Osteocyte (in vitro differentiated cells): ENCODE measurements around the gene GPN1. TPM values are rescaled to one million over a fixed set of nuclear protein-coding genes. Genes with fewer than 3 reads are reported as not detected.

Source experiments
- DNase-seq: peaks from one replicate; pipeline ENCODE4 v3.0.0; 2021; ENCODE audit warnings: mixed read lengths; ENCODE audit not compliant: unreplicated experiment; ENCODE audit errors: extremely low spot score
- H3K27ac Mint-ChIP-seq: one replicate; pipeline ENCODE4 v1.8.0; 2021; ENCODE audit warnings: mild to moderate bottlenecking, mixed read lengths; ENCODE audit not compliant: unreplicated experiment
- H3K27me3 Mint-ChIP-seq: one replicate; pipeline ENCODE4 v1.8.0; 2021; ENCODE audit warnings: mixed read lengths; ENCODE audit not compliant: unreplicated experiment
- H3K36me3 Mint-ChIP-seq: one replicate; pipeline ENCODE4 v1.8.0; 2021; ENCODE audit warnings: mixed read lengths; ENCODE audit not compliant: unreplicated experiment
- H3K4me1 Mint-ChIP-seq: one replicate; pipeline ENCODE4 v1.8.0; 2021; ENCODE audit warnings: mixed read lengths; ENCODE audit not compliant: unreplicated experiment
- H3K4me3 Mint-ChIP-seq: one replicate; pipeline ENCODE4 v1.8.0; 2021; ENCODE audit warnings: mild to moderate bottlenecking, moderate library complexity, mixed read lengths; ENCODE audit not compliant: unreplicated experiment
- H3K9me3 Mint-ChIP-seq: one replicate; pipeline ENCODE4 v1.8.0; 2021; ENCODE audit warnings: mixed read lengths; ENCODE audit not compliant: unreplicated experiment
- CTCF ChIP-seq: fragments of 200-600 bp; sonication (generic); IDR thresholded peaks from 2 replicates; pipeline ENCODE4 v1.5.0; 2021; ENCODE audit warnings: antibody characterized with exemption, mild to moderate bottlenecking, moderate library complexity
- total RNA-seq: library from RNA; stranded (reverse); gene quantifications from 2 replicates; pipeline ENCODE4 v1.2.1, GENCODE V29; 2021

The GPN1 gene
- total RNA-seq, 1 donor from 2014 or later: 28.6 TPM

DNA sequence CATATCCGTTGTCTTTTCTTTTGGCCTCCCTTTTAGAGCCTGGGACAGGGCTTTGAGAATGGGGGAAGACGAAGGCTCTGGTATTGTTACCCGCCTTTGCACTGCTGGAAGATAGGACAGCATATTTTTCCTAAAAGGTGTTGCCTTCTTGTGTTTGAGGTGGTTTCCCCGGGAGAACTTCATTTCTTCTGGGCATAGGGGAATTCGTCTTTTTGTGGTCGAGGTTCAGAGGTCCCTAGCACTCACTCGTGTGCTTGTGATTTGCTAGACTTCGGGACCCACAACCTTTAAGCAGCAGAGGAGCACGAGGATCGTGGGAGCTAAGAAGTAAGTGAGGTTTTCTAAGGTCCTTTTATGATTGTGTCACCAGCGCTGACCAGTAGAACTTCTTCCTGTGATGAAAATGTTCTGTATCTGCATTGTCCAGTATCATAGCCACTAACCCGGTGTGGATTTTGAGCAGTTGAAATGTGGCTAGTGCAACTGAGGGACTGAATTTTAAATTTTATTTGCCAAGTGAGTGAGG, 45.4 kb upstream of the GPN1 start:
- Mint-ChIP-seq H3K4me1 (peaks cover 42% of the 10 kb centered on the region), H3K27ac (peak overlapping the region; percentile 97), H3K36me3 (peaks cover 10% of the 10 kb centered on the region), H3K9me3 (peaks cover 32% of the 10 kb centered on the region), H3K27me3 (no peaks in the 10 kb centered on the region), H3K4me3 (peak overlapping the region; percentile 86)
- DNase-seq: no peak
- no peak for TF ChIP-seq CTCF

GRCh38 chr2:27584597-27584996, 44.3 kb upstream of the GPN1 start:
- peaks cover 11% of the 10 kb centered on the region for H3K36me3 Mint-ChIP-seq
- H3K4me3 Mint-ChIP-seq: peak overlapping the region; percentile 86
- peaks cover 27% of the 10 kb centered on the region for H3K9me3 Mint-ChIP-seq
- no peaks in the 10 kb centered on the region for H3K27me3 Mint-ChIP-seq
- no peak for DNase-seq
- H3K4me1 Mint-ChIP-seq: peaks cover 43% of the 10 kb centered on the region
- TF ChIP-seq CTCF: no peak
- peak overlapping the region; percentile 16 for H3K27ac Mint-ChIP-seq

DNA sequence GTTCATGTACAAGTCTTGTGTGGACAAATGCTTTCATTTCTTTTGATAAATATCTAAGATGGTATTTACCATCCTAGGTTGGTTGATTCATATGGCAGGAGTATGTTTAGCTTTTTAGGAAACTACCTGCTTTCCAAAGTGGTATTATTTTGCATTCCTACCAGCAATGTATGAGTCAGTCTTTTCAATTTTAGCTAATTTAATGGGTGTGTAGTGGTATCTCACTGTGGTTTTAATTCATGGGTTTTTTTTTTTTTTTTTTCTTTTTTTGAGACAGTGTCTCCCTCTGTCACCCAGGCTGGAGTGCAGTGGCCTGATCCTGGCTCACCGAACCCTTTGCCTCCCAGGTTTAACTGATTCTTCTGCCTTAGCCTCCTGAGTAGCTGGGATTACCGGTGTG, 41.8 kb upstream of the GPN1 start:
- TF ChIP-seq CTCF: no peak
- Mint-ChIP-seq H3K4me3 (no peak overlapping the region), H3K27me3 (no peaks in the 10 kb centered on the region), H3K27ac (no peak overlapping the region), H3K4me1 (peaks cover 48% of the 10 kb centered on the region), H3K36me3 (peaks cover 21% of the 10 kb centered on the region), H3K9me3 (peaks cover 26% of the 10 kb centered on the region)
- DNase-seq: no peak

DNA sequence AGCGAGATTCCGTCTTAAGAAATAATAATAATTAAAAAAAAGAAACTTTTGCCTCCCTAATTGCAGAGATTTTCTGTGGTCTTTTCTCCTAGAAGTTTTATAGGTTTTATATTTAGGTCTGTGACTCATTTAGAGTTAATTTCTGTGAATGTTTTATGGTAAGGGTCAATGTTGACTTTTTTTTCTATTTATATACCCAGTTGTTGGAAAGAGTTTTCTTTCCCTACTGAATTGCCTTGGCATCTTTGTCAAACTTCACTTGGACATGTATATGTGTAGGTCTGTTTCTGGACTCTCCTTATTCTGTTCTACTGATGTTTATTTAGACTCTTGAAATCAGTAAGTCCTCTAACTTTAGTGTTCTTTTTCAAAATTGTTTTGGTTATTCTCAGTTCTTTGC, 40.5 kb upstream of the GPN1 start:
- Mint-ChIP-seq H3K9me3 (peaks cover 22% of the 10 kb centered on the region), H3K4me1 (peaks cover 44% of the 10 kb centered on the region), H3K4me3 (no peak overlapping the region), H3K27ac (no peak overlapping the region), H3K36me3 (peaks cover 20% of the 10 kb centered on the region), H3K27me3 (no peaks in the 10 kb centered on the region)
- no peak for DNase-seq
- no peak for TF ChIP-seq CTCF

DNA sequence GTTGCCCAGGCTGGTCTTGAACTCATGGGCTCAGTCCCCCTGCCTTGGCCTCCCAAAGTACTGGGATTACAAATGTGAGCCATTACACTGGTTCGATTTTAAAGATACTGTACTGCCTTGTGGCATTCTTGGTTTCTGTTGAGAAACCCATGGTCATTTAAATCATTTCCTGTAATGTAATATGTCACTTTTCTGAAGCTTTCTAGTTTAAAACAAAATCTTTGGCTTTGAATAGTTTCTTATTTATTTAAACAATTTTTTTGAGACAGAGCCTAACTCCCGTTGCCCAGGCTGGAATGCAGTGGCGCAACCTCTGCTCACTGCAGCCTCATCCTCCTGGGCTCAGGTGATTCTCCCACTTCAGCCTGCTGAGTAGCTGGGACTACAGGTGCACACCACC, 37.1 kb upstream of the GPN1 start:
- Mint-ChIP-seq H3K27ac (no peak overlapping the region), H3K4me3 (no peak overlapping the region), H3K27me3 (no peaks in the 10 kb centered on the region), H3K9me3 (peaks cover 29% of the 10 kb centered on the region), H3K36me3 (peaks cover 44% of the 10 kb centered on the region), H3K4me1 (peaks cover 24% of the 10 kb centered on the region)
- no peak for TF ChIP-seq CTCF
- no peak for DNase-seq
